H1 (cell line): ENCODE measurements around the gene CHCHD6. TPM values are rescaled to one million over a fixed set of nuclear protein-coding genes. Genes with fewer than 3 reads are reported as not detected.

Experiments used
- CTCF ChIA-PET: fragments of 300-600 bp; sonication (Branson Sonifier 250); formaldehyde crosslinking; loops from one replicate; lab custom pipeline; 2021; ENCODE audit not compliant: partially characterized antibody; lab: Charles Lee
- POLR2A ChIA-PET: fragments of 300-600 bp; sonication (Branson Sonifier 250); formaldehyde crosslinking; loops from one replicate; lab custom pipeline; 2021; ENCODE audit warnings: inconsistent platforms; ENCODE audit not compliant: partially characterized antibody; lab: Charles Lee
- DNase-seq, 2 experiments: peaks; one replicate each; pipeline versions ENCODE4 v3.0.0 to v3.0.0-alpha.2; 2010 to 2022; ENCODE audit warnings: low spot score in 2 of 2, low read depth in 1 of 2, mixed read lengths in 1 of 2
- FAIRE-seq: peaks from 2 replicates; lab custom pipeline; 2011; peaks lifted over from hg19 to GRCh38; lab: Jason Lieb, UNC
- H2AFZ ChIP-seq: 2 replicates; pipeline ENCODE4 v1.8.1; 2012; ENCODE audit warnings: low read length, inconsistent platforms
- H2AK5ac ChIP-seq: 2 replicates; pipeline ENCODE4 v1.6.1; 2013; ENCODE audit warnings: low read depth, low read length
- H2BK120ac ChIP-seq: replicated peaks from 2 replicates; pipeline ENCODE3; 2013; ENCODE audit warnings: low read depth, low read length, inconsistent platforms
- H2BK12ac ChIP-seq: 2 replicates; pipeline ENCODE4 v1.6.1; 2013; ENCODE audit warnings: low read depth, low read length
- H2BK15ac ChIP-seq: 2 replicates; pipeline ENCODE4 v1.6.1; 2013; ENCODE audit warnings: low read length
- H2BK20ac ChIP-seq: 2 replicates; pipeline ENCODE4 v1.6.1; 2013; ENCODE audit warnings: low read length
- H2BK5ac ChIP-seq: 2 replicates; pipeline ENCODE4 v1.6.1; 2013; ENCODE audit warnings: low read depth, low read length
- H3K14ac ChIP-seq: 2 replicates; pipeline ENCODE4 v1.6.1; 2013; ENCODE audit warnings: inconsistent platforms; ENCODE audit not compliant: insufficient read length
- H3K18ac ChIP-seq: 2 replicates; pipeline ENCODE4 v1.6.1; 2013; ENCODE audit warnings: low read length; ENCODE audit errors: extremely low read depth
- H3K23ac ChIP-seq: 2 replicates; pipeline ENCODE4 v1.6.1; 2013; ENCODE audit warnings: inconsistent platforms; ENCODE audit not compliant: insufficient read length
- H3K23me2 ChIP-seq: 2 replicates; pipeline ENCODE4 v1.6.1; 2013; ENCODE audit warnings: low read depth, low read length
- H3K27ac ChIP-seq: 2 replicates; pipeline ENCODE4 v1.6.1; 2011; ENCODE audit warnings: low read depth, low read length, inconsistent platforms
- H3K27me3 ChIP-seq, 4 experiments: replicated peaks in 1 of 4; 1 replicate in 1 of 4; 2 replicates in 3 of 4; pipeline versions ENCODE4 v1.6.1 to v1.8.1; 2011 to 2013; ENCODE audit warnings: low read length in 3 of 4, mild to moderate bottlenecking in 3 of 4, inconsistent platforms in 2 of 4, mixed read lengths in 2 of 4, moderate library complexity in 1 of 4; ENCODE audit not compliant: control insufficient read depth in 3 of 4, insufficient read depth in 3 of 4; ENCODE audit errors: extremely low read depth in 1 of 4
- H3K36me3 ChIP-seq, 4 experiments: 2 replicates each; pipeline versions ENCODE4 v1.6.1 to v1.8.1; 2011 to 2013; ENCODE audit warnings: mild to moderate bottlenecking in 4 of 4, low read length in 3 of 4, moderate library complexity in 2 of 4, control low read depth in 1 of 4, inconsistent platforms in 1 of 4; ENCODE audit not compliant: insufficient read depth in 4 of 4, control insufficient read depth in 2 of 4
- H3K4ac ChIP-seq: replicated peaks from 2 replicates; pipeline ENCODE3; 2013; ENCODE audit warnings: low read length, low read depth, mixed read lengths, inconsistent platforms; ENCODE audit not compliant: insufficient read length
- H3K4me1 ChIP-seq, 4 experiments: replicated peaks in 1 of 4; 1 replicate in 1 of 4; 2 replicates in 3 of 4; pipeline versions ENCODE4 v1.6.1 to v1.8.1; 2011 to 2013; ENCODE audit warnings: low read length in 3 of 4, inconsistent platforms in 2 of 4, mixed read lengths in 1 of 4; ENCODE audit not compliant: insufficient read depth in 4 of 4, control insufficient read depth in 3 of 4
- H3K4me2 ChIP-seq, 2 experiments: 2 replicates each; pipeline versions ENCODE4 v1.6.1 to v1.8.1; 2011 to 2013; ENCODE audit warnings: low read depth in 2 of 2, low read length in 2 of 2, control low read depth in 1 of 2, inconsistent platforms in 1 of 2, mild to moderate bottlenecking in 1 of 2; ENCODE audit not compliant: insufficient read depth in 1 of 2
- H3K4me3 ChIP-seq, 4 experiments: fragments of 200-600, 300-600 bp in 1 of 4; sonication (generic), shearing (Covaris generic), sonication (Bioruptor Twin) in 1 of 4; 2 replicates each; pipeline versions ENCODE4 v1.5.1 to v1.8.1; 2011 to 2016; ENCODE audit warnings: low read length in 4 of 4, low read depth in 3 of 4, control low read depth in 2 of 4, inconsistent platforms in 2 of 4, mild to moderate bottlenecking in 2 of 4, mixed read lengths in 1 of 4, moderate library complexity in 1 of 4; ENCODE audit not compliant: insufficient read depth in 2 of 4; ENCODE audit errors: extremely low read depth in 1 of 4
- H3K56ac ChIP-seq: replicated peaks from 2 replicates; pipeline ENCODE3; 2013; ENCODE audit warnings: low read depth, mild to moderate bottlenecking, mixed read lengths, low read length, inconsistent platforms; ENCODE audit not compliant: insufficient read length
- H3K79me1 ChIP-seq: 2 replicates; pipeline ENCODE4 v1.6.1; 2013; ENCODE audit warnings: low read depth, low read length, control low read depth
- H3K79me2 ChIP-seq, 2 experiments: 2 replicates each; pipeline versions ENCODE4 v1.6.1 to v1.8.1; 2012 to 2013; ENCODE audit warnings: low read length in 2 of 2, mild to moderate bottlenecking in 2 of 2, inconsistent platforms in 1 of 2; ENCODE audit not compliant: insufficient read depth in 2 of 2, control insufficient read depth in 1 of 2
- H3K9ac ChIP-seq, 4 experiments: replicated peaks in 1 of 4; 1 replicate in 1 of 4; 2 replicates in 3 of 4; pipeline versions ENCODE4 v1.6.1 to v1.8.1; 2011 to 2013; ENCODE audit warnings: low read depth in 3 of 4, low read length in 3 of 4, control low read depth in 2 of 4, mild to moderate bottlenecking in 2 of 4, moderate library complexity in 2 of 4, inconsistent platforms in 1 of 4; ENCODE audit errors: extremely low read depth in 1 of 4
- H3K9me3 ChIP-seq, 2 experiments: 2 replicates each; pipeline versions ENCODE4 v1.6.1 to v1.8.1; 2012 to 2013; ENCODE audit warnings: mild to moderate bottlenecking in 2 of 2, moderate library complexity in 2 of 2, control low read depth in 1 of 2, inconsistent platforms in 1 of 2, low read depth in 1 of 2, low read length in 1 of 2, mixed read lengths in 1 of 2; ENCODE audit not compliant: insufficient read depth in 2 of 2
- H4K20me1 ChIP-seq, 2 experiments: replicated peaks in 1 of 2; 2 replicates each; pipeline versions ENCODE3 to v1.8.1; 2011 to 2013; ENCODE audit warnings: inconsistent platforms in 2 of 2, low read length in 2 of 2, mild to moderate bottlenecking in 1 of 2; ENCODE audit not compliant: insufficient read depth in 2 of 2, control insufficient read depth in 1 of 2
- H4K5ac ChIP-seq: 2 replicates; pipeline ENCODE4 v1.6.1; 2013; ENCODE audit warnings: low read length, low read depth, mixed read lengths, inconsistent platforms; ENCODE audit not compliant: insufficient read length
- H4K8ac ChIP-seq: 2 replicates; pipeline ENCODE4 v1.8.0; 2013; ENCODE audit warnings: mild to moderate bottlenecking, moderate library complexity, low read length, inconsistent platforms; ENCODE audit not compliant: insufficient read depth; ENCODE audit errors: extremely low read depth
- H4K91ac ChIP-seq: replicated peaks from 2 replicates; pipeline ENCODE3; 2013; ENCODE audit warnings: low read length, mixed read lengths, inconsistent platforms; ENCODE audit not compliant: insufficient read length
- BACH1 ChIP-seq: IDR thresholded peaks from 2 replicates; pipeline ENCODE4 v1.6.1; 2012; ENCODE audit warnings: low read length, improper control_type of control experiment
- CBX5 ChIP-seq: fragments of 300-800, 300-1000 bp; sonication (generic); IDR thresholded peaks from 2 replicates; pipeline ENCODE4 v1.7.1; 2016; ENCODE audit warnings: antibody characterized with exemption, low read length, low read depth
- CBX8 ChIP-seq: fragments of 300-800, 300-1000 bp; sonication (generic); IDR thresholded peaks from 2 replicates; pipeline ENCODE4 v1.7.1; 2016; ENCODE audit warnings: low read depth, low read length, borderline replicate concordance
- KDM4A ChIP-seq: IDR thresholded peaks from one replicate; pipeline ENCODE4 v1.7.1; 2012; ENCODE audit warnings: low read depth, mild to moderate bottlenecking, moderate library complexity, low read length, inconsistent platforms; ENCODE audit not compliant: severe bottlenecking
- MAX ChIP-seq: IDR thresholded peaks from 2 replicates; pipeline ENCODE4 v1.6.1; 2012; ENCODE audit warnings: inconsistent platforms
- NRF1 ChIP-seq: IDR thresholded peaks from 2 replicates; pipeline ENCODE4 v1.6.1; 2011; ENCODE audit warnings: mild to moderate bottlenecking, low read depth, low read length, improper control_type of control experiment
- POLR2A ChIP-seq, 2 experiments: IDR thresholded peaks; 1 replicate in 1 of 2; 2 replicates in 1 of 2; pipeline ENCODE4 v1.6.1; 2011; ENCODE audit warnings: low read depth in 2 of 2, low read length in 2 of 2, mild to moderate bottlenecking in 2 of 2; ENCODE audit errors: control extremely low read depth in 1 of 2
- SAP30 ChIP-seq: fragments of 300-600 bp; sonication (generic); IDR thresholded peaks from 2 replicates; pipeline ENCODE4 v1.7.1; 2012; ENCODE audit warnings: low read length, moderate library complexity, mild to moderate bottlenecking, inconsistent platforms; ENCODE audit not compliant: insufficient read depth, insufficient replicate concordance
- SIN3A ChIP-seq, 2 experiments: IDR thresholded peaks in 1 of 2; conservative IDR thresholded peaks in 1 of 2; 2 replicates each; pipeline ENCODE4 v1.6.1; 2011 to 2012; ENCODE audit warnings: low read length in 2 of 2, improper control_type of control experiment in 1 of 2, low read depth in 1 of 2, mild to moderate bottlenecking in 1 of 2
- SIRT6 ChIP-seq: IDR thresholded peaks from one replicate; pipeline ENCODE4 v1.7.1; 2012; ENCODE audit warnings: low read length, inconsistent platforms
- SIX5 ChIP-seq: IDR thresholded peaks from 2 replicates; pipeline ENCODE4 v1.6.1; 2011; ENCODE audit warnings: mild to moderate bottlenecking, low read depth, low read length
- SP1 ChIP-seq: IDR thresholded peaks from 2 replicates; pipeline ENCODE4 v1.6.1; 2011; ENCODE audit warnings: low read depth, low read length
- SP2 ChIP-seq: IDR thresholded peaks from 2 replicates; pipeline ENCODE4 v1.6.1; 2012; ENCODE audit warnings: mild to moderate bottlenecking, low read length, inconsistent platforms
- SUZ12 ChIP-seq: fragments of 200-600 bp; sonication (generic); IDR thresholded peaks from 2 replicates; pipeline ENCODE4 v1.6.1; 2012; ENCODE audit warnings: mild to moderate bottlenecking, inconsistent platforms, low read length, moderate library complexity, mixed read lengths
- TEAD4 ChIP-seq: IDR thresholded peaks from 2 replicates; pipeline ENCODE4 v1.6.1; 2012; ENCODE audit warnings: low read depth, low read length, inconsistent platforms, mixed read lengths
- YY1 ChIP-seq: IDR thresholded peaks from 2 replicates; pipeline ENCODE4 v1.6.1; 2011; ENCODE audit warnings: low read depth, mild to moderate bottlenecking, low read length
- WGBS, 2 experiments: shearing (Covaris generic) in 1 of 2; methylation state at CpG; one replicate each; pipeline versions ENCODE4 v1.1.6 to v1.1.7; 2013 to 2015; ENCODE audit warnings: low lambda C conversion rate in 2 of 2, mixed read lengths in 2 of 2, inconsistent platforms in 1 of 2, low coverage in 1 of 2, missing lambda C conversion rate in 1 of 2; ENCODE audit not compliant: insufficient replicate concordance in 2 of 2, insufficient coverage in 1 of 2, insufficient read length in 1 of 2; ENCODE audit errors: extremely low coverage in 1 of 2, missing lambda C conversion rate in 1 of 2; 5-methylcytosine and 5-hydroxymethylcytosine counted together
- polyA plus RNA-seq, 7 experiments: library from polyadenylated mRNA; depleted of rRNA in 3 of 7; stranded (reverse) in 5 of 7; unstranded in 2 of 7; fragments of >200 nt in 5 of 7; fragments of 200-250 nt in 2 of 7; gene quantifications; 1 replicate in 5 of 7; 2 replicates in 1 of 7; 4 replicates in 1 of 7; pipeline versions ENCODE4 v1.2.1 to v1.2.3, GENCODE V29; 2011 to 2013; ENCODE audit warnings: missing spikeins in 2 of 7, mixed read lengths in 2 of 7
- total RNA-seq: library from RNA; stranded (reverse); fragmentation: NEBNext Ultra II Directional; extraction: Animal tissue kit (Norgen Biotek cat#: 25700); gene quantifications from 2 replicates; pipeline ENCODE4 v1.2.1, GENCODE V29; 2021

The CHCHD6 gene
- total and polyA plus RNA-seq, 2 of the 8 experiments (the other 6 are each of a cell fraction or from before 2014, with no cell fraction given) = 32.4 to 37.6 TPM

DNA sequence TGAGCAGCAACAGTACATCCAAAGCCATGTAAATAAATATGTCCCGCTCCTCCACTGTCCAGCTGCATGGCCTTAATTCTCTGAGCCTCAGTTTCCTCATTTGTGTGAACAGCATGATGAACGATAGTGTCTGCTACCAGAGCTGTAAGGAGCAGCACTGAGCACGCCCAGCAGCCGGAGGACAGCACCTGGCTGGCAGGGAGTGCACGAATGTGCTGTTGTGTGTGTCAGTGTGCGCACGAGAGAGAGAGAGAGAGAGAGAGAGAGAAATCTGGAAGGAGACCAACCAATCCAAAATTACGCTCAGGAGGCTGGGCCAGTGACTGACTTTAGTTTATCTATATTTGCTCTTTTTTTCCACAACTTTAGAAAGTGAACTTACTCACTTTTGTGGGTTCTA lies 252.3 kb downstream of the CHCHD6 start:
- Histone ChIP-seq H2BK5ac (no peak overlapping the region), H3K4ac (no peak overlapping the region), H3K18ac (no peak overlapping the region), H2AK5ac (no peak overlapping the region), H3K4me2 (no peak overlapping the region), H3K27me3 (no peaks in the 10 kb centered on the region), H2BK20ac (no peak overlapping the region), H3K23ac (no peak overlapping the region), H3K36me3 (no peaks in the 10 kb centered on the region), H2BK120ac (no peak overlapping the region), H3K4me3 (no peak overlapping the region), H3K9ac (no peak overlapping the region), H3K27ac (no peak overlapping the region), H2BK12ac (no peak overlapping the region), H3K23me2 (no peaks in the 10 kb centered on the region), H4K8ac (no peak overlapping the region), H4K5ac (no peak overlapping the region), H2BK15ac (no peak overlapping the region), H3K79me2 (no peaks in the 10 kb centered on the region), H2AFZ (no peak overlapping the region), H3K4me1 (peaks cover 0 to 8% (median 7%) of the 10 kb centered on the region in 4 experiments; a peak in 3 of 7 replicates), H3K14ac (no peak overlapping the region), H3K56ac (no peak overlapping the region), H4K91ac (no peak overlapping the region), H3K79me1 (no peaks in the 10 kb centered on the region), H3K9me3 (no peaks in the 10 kb centered on the region), H4K20me1 (peaks cover 0 to 4% of the 10 kb centered on the region in 2 experiments)
- ChIA-PET CTCF (interaction anchor here (0.7 to 1.5 kb wide), 7 partner anchors 9 to 384 kb away, joined by 3 to 5 read pairs (median 3); no protein-coding TSS in a partner anchor), POLR2A (no interaction called here)
- FAIRE-seq = no peak
- whole genome bisulfite sequencing, 2 experiments = 91% methylated on average over 8 of the region's 8 CpGs; no CpG with 5 or more reads in 1 of the 2 experiments
- no peak for DNase-seq
- no peak for TF ChIP-seq SIX5
- no peak for TF ChIP-seq SP2
- no peak for TF ChIP-seq CBX8
- TF ChIP-seq SP1 = no peak
- no peak for TF ChIP-seq TEAD4
- TF ChIP-seq KDM4A = no peak
- no peak for TF ChIP-seq SIRT6
- no peak for TF ChIP-seq BACH1
- no peak for TF ChIP-seq SAP30
- no peak for TF ChIP-seq SUZ12
- TF ChIP-seq CBX5 = no peak
- no peak for TF ChIP-seq NRF1
- TF ChIP-seq MAX = no peak
- no peak for TF ChIP-seq SIN3A (conservative IDR thresholded peaks at IDR 0.05 in 1 of 2, IDR thresholded peaks at IDR 0.05 in 1 of 2; ENCODE audit: low read depth in 1 of 2, low read length in 2 of 2)
- no peak for TF ChIP-seq YY1
- no peak for TF ChIP-seq POLR2A (IDR thresholded peaks at IDR 0.05; ENCODE audit: control extremely low read depth in 1 of 2, low read depth in 2 of 2, low read length in 2 of 2)
